Measurements from ENCODE around the gene ECHS1. TPM values are rescaled to one million over a fixed set of nuclear protein-coding genes. Genes with fewer than 3 reads are reported as not detected.

The ECHS1 gene
- polyA plus RNA-seq, 1 donor from 2014 or later, result 117 TPM

DNA sequence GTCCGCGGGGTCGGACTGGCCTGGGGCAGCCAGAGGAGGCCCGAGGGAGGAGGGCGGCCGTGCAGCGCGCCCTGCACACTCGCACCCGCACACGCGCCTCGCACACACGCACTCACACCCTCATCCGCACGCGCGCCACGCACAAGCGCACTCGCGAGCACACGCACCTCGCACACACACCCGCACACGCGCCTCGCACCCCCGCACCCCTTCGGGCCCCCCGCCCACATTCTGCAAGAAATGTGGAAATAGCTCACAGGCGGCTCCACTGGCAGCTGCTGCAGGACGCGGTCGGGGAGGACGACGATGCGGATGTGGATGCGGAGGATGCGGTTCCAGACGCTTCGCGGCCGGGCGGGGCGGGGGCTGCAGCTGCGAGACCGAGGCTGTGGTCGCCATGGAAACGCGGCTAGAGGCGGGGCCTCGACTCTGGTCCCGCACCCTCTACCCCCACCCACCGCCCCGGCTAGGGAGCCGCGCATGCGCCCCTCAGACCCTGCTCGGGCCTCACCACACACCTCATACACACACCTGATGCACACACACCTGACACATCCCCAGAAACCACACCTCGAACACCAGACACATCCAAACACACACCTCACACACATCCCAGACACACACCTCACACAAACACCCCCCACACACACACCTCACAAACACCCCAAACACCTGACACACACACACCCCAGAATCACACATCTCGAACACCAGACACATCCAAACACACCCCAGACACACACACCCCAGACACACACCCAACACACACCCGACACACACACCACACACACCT is 36.4 kb downstream of the ECHS1 start, which contains the start of gene CALY:
TSS of gene CALY (minus strand) at position 320 of the 793 bp plus-strand sequence. CDS start 7,907 bp downstream, outside the sequence.
- peak within 1 kb of the TSS; percentile 66 to 91 (median 78) for H3K4me3 Mint-ChIP-seq
- H3K36me3 Mint-ChIP-seq, result no peaks in the 10 kb centered on the region
- H3K27ac Mint-ChIP-seq, result peak within 1 kb of the TSS in 1 of 3 donors; percentile 71
- peaks cover 12% of the 10 kb centered on the region for H3K27me3 Mint-ChIP-seq
- H3K9me3 Mint-ChIP-seq, result no peaks in the 10 kb centered on the region
- peaks cover 0 to 8% (median 2%) of the 10 kb centered on the region in 3 donors for H3K4me1 Mint-ChIP-seq

DNA sequence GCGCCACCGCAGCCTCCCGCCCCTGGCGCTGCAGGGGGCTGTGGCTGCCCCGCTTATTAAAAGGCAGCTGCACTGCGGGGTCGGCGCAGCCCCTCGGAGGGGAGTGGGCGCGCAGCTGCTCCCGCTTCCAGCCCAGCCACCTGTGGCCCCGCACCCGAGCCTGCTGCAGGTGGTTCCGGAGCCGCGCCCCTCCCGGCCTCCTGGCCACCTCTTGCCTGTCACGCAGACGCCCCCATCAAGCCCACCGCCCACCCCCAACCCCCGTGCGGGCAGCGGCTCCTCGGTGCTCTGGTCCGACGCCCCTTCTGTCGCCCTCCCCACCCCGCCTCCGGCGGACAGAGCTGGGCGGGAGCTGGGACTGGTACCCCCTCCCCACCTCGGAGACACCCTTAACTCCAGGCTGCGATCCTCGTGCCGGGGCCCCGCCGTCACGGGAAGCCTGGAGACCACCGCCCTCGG is 37.0 kb downstream of the ECHS1 start:
- Mint-ChIP-seq H3K27ac (no peak overlapping the region), H3K27me3 (peaks cover 8% of the 10 kb centered on the region), H3K36me3 (no peaks in the 10 kb centered on the region), H3K4me1 (peaks cover 0 to 8% (median 2%) of the 10 kb centered on the region in 3 donors), H3K9me3 (no peaks in the 10 kb centered on the region), H3K4me3 (peak overlapping the region in 1 of 4 donors; percentile 61)

DNA sequence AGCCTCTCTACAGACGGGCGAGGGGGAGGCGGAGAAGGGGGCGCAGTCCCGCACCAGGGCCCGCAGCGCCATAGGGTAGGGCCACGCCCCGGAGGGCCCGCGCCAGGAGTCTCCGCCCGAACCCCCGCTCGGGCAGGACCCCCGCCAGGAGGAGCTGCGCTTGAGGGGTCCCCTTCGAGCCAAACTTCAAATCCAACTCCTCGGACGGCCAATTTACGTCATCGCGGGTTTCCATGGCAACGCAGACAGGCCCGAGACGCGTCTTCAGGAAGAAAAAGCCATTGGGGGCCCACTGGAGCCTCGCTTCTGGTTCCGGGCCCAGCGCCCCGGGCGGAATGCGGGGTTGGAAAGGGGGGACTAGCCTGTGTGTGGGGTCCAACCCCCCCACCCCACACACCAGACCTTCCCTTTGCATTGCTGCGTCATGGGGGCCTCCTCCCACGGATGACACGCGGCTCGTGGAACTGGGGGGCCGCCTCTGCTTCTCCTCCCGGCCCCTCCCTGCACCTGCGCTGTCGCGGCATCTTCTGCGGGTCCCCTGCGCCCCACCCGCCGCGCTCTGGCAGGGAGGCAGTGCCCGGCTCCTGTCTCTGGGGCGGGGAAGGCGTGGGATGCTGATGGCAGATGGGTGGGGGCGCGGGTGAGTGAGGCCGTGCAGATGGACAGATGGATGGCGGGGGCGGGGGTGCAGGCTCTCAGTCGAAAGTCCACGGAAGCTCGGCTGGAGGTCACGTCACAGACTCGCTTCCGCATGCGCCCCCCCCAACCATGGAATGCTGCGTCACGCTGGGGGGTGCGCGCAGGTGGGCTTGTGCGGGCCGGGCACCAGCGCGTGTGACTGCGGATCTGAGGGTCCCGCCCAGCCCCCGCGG is 37.7 kb downstream of the ECHS1 start:
- peaks cover 6% of the 10 kb centered on the region for H3K27me3 Mint-ChIP-seq
- H3K36me3 Mint-ChIP-seq, result no peaks in the 10 kb centered on the region
- H3K4me1 Mint-ChIP-seq, result peaks cover 0 to 8% (median 2%) of the 10 kb centered on the region in 3 donors
- H3K9me3 Mint-ChIP-seq, result no peaks in the 10 kb centered on the region
- H3K27ac Mint-ChIP-seq, result peak overlapping the region in 2 of 3 donors; percentile 33 to 71
- peak overlapping the region; percentile 66 to 91 (median 78) for H3K4me3 Mint-ChIP-seq

DNA sequence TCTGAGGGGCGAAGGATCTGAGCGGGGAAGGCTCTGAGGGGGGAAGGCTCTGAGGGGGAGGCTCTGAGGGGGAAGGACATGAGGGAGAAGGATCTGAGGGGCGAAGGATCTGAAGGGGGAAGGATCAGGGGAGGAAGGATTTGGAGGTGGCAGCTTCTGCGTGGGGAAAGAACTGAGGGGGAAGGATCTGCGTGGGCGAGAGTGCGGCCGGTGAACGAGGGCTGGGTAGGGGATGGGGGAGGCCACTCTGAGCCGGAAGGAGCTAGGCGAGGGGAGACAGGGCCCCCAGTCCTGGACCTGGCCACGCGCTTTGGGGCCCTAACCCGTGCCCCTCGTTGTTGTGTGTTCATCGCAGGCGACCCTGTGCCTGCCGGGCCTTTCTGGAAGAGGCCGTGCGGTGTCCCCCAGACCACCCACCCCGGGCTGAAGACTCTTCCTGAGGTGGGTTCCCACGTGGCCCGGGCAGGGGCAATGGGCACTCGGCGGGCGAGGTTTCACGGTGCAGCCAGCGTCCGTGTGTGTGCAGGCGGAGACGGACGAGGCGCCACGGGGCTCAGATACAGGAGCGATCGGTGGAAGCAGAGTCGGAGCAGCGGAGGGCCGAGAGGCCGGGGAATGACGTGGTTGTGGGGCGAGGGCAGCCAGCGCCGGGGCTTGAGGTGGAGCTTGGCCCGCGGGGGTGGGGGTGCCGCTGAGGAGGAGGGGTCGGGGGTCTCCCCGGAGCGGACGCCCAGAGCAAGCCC is 38.5 kb downstream of the ECHS1 start:
- Mint-ChIP-seq H3K4me3 (peak overlapping the region; percentile 60 to 91 (median 68)), H3K27ac (peak overlapping the region in 2 of 3 donors; percentile 33 to 71), H3K36me3 (no peaks in the 10 kb centered on the region), H3K4me1 (peaks cover 2 to 11% (median 5%) of the 10 kb centered on the region in 3 donors), H3K27me3 (peaks cover 6% of the 10 kb centered on the region), H3K9me3 (no peaks in the 10 kb centered on the region)

DNA sequence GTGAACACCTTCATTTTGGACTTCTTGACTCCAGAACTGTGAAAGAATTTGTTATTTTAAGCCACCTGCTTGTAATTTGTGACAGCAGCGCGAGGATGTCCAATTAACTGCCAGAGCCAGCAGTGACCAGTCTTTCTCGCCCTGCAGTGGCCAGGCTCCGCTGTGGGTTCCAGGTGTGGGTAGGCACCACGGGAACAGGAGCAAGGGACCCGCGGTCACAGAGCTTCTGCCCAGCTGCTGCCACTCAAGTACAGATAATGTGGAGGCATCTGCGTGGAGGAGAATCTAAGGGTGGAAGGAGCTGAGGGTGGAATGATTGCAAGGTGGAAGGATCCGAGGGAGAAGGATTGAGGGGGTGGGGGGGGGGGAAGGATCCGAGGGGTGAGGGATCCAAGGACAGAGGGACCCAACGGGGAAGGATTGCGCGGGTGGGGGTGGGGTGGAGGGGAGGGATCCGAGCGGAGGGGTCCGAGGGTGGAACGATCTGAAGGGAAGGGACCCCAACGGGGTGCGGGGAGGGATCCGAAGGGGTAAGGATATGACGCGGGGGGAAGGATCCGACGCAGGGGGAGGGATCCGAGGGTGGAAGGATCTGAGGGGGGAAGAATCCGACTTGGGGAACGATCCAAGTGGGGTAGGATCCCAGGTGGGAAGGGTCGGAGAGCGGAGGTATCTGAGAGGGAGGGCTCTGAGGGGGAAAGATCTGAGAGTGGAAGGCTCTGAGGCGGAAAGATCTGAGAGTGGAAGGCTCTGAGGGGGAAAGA is 40.0 kb downstream of the ECHS1 start:
- peak overlapping the region in 2 of 3 donors; percentile 84 to 86 for H3K27ac Mint-ChIP-seq
- H3K9me3 Mint-ChIP-seq, result no peaks in the 10 kb centered on the region

DNA sequence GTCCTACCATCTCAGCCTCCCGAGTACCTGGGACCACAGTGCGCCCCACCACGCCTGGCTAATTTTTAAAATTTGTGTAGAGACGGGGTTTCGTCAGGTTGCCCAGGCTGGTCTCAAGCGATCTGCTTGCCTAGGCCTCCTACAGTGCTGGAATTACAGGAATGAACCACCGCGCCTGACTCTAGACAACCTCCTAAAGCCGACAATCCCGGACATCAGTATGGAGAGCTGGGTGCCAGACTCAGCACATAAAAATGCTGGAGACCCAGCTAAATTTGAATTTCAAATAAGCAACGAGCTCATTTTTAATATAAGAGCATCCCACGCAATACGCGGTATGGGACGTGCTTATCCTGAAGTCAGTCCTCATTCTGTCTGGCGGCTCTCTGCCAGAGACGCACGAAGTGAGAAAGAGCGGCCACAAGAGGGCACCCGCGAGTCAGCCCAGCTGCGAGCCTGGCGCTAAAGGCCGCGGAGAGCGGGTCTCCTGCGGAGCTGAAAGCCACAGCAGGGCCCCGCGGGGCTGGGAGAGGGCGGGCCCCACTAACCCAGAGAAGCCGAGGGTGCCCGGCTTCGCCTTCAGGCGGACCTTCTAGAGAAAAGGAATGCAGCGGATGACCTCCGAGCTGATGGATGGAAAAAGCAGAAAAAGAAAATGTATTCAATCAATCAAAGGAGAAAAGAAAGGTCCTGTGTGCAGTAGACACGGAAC is 43.5 kb downstream of the ECHS1 start:
- H3K27me3 Mint-ChIP-seq, result peaks cover 26% of the 10 kb centered on the region
- H3K9me3 Mint-ChIP-seq, result no peaks in the 10 kb centered on the region
- H3K27ac Mint-ChIP-seq, result peak overlapping the region in 1 of 3 donors; percentile 72
- H3K4me3 Mint-ChIP-seq, result peak overlapping the region in 3 of 4 donors; percentile 41 to 58 (median 45)
- H3K36me3 Mint-ChIP-seq, result no peaks in the 10 kb centered on the region
- peaks cover 5 to 21% (median 11%) of the 10 kb centered on the region in 3 donors for H3K4me1 Mint-ChIP-seq

More for the DNA sequence above, 40.0 kb downstream of the ECHS1 start:
- Mint-ChIP-seq H3K36me3 (no peaks in the 10 kb centered on the region), H3K27me3 (peaks cover 14% of the 10 kb centered on the region), H3K4me3 (peak overlapping the region in 1 of 4 donors; percentile 87), H3K4me1 (peaks cover 4 to 17% (median 5%) of the 10 kb centered on the region in 3 donors)

DNA sequence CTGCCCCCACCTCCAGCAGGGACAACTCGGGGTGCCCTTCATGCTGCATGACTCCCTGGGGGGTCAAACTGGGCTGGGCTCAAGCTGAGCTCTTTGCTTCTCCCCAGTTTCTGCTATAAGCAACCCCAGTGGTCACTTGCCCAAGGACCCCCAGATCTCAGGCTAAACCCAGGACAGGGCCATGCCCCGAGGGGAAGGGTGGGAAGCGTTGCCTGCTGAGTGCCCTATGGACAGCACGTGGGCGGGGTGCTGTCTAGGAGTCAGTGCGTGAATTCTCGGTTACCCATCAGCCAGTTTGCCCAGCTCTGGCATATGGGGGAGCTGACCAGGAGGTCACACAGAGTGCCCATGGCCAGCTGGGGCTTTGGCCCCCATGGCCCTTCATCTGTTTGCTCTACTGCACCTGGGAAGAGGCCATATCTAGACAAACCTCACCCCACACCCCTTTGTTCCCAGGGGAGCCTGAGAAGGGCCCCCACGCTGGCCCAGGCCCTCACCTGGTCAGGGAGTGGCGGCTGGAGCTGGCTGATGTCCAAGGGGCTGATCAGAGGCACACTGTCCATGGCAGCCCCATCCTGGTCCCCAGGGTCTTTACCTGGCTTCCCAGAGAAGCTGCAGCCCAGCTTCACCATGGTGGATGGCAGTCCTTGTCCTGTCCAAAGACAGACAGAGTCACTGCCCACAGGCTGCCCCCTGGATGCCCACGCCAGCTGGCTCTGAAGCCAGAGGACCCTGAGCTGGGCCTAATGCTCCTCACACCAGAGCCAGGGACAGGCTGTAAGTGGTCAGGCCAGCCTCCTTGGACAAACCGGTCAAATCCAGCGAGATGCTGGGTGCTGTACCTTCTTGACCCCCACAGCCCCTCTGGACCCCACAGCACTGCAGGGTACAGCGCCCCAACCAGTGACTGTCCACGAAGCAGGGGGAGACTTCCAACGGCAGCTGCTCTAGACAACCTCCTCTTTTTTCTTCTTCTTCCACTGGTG is 44.5 kb downstream of the ECHS1 start:
- H3K4me3 Mint-ChIP-seq, result peak overlapping the region in 1 of 4 donors; percentile 58
- H3K4me1 Mint-ChIP-seq, result peaks cover 5 to 21% (median 11%) of the 10 kb centered on the region in 3 donors
- H3K36me3 Mint-ChIP-seq, result no peaks in the 10 kb centered on the region
- no peaks in the 10 kb centered on the region for H3K9me3 Mint-ChIP-seq
- peak overlapping the region in 1 of 3 donors; percentile 72 for H3K27ac Mint-ChIP-seq
- H3K27me3 Mint-ChIP-seq, result peaks cover 26% of the 10 kb centered on the region

DNA sequence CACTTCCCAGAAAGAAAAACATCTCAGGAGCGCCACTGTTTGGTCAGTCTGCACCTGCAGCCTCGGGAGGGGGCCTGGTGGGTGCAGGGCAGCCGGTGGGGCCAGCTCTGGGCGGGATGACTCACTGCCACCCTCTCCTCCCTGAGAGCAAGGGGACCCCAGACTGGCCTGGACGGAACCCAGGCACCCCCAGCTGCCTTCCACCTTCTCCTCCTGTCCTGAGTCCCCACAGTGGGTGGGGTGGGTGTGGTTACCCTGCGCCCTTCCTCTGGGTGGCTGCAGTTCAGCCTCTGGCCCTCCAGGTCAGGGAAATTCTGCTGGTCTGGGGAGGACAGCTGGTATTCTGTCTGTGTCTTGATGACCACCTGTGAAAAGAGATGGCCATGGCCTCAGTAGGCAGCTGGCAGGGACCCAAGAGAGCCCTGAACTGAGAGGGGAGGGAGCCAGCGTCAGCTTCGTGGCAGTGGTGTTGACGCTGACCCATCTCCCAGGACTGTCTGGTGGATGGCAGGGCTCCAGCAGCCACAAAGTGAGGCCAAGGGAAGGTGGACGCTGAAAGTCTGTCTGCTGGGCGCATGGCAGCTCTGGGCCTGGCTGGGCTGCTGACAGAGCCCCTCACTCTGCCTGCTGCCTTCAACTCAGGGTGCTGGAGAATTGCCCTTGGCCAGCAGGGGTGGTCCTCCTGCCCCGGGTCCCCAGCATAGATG is 45.4 kb downstream of the ECHS1 start:
- H3K27me3 Mint-ChIP-seq, result peaks cover 28% of the 10 kb centered on the region
- H3K4me3 Mint-ChIP-seq, result peak overlapping the region in 1 of 4 donors; percentile 27
- no peak overlapping the region for H3K27ac Mint-ChIP-seq
- H3K4me1 Mint-ChIP-seq, result peaks cover 5 to 21% (median 11%) of the 10 kb centered on the region in 3 donors
- H3K9me3 Mint-ChIP-seq, result no peaks in the 10 kb centered on the region
- no peaks in the 10 kb centered on the region for H3K36me3 Mint-ChIP-seq

DNA sequence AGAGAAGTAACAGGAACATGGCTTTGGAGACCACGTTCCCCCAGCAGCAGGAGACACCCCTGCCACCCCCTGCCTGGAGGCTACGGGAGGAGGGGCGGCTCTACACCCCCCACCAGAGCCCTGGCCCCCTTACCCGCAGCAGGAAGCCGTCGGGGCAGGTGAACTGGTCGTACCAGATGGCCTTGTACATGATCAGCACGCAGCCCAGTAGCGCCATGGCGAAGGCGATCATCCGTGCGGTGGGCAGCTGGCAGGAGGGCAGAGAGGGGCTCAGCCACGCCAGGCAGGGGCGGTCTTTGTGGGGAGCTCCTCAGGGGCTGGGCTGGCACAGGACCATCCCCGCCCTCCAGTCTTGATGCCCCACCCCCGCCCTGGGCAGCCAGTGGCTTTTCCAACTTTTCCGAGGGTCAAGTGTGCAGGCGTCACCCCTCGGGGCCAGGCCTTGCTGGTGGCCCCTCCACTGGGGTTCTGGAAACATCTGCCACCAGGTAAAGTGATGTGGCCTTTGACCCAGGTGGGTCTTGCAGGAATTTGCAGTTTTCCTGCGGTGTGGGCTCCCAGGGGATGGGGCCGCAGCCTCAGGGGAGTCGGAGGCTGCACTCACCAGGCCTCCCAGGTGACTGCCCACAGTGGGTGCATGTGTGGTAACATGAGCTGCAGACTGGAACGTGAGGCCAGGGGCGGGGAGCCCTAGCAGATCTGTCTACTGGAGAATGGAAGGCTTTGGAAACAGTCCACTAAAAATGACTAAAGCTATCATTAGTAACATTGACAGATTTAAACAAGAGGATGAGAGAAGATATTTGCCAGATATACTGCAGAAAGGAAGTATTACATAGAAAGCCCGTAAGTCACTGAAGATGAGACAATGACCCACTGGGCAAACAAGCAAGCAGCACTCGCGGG is 46.2 kb downstream of the ECHS1 start:
- Mint-ChIP-seq H3K9me3 (no peaks in the 10 kb centered on the region), H3K4me3 (peak overlapping the region in 2 of 4 donors; percentile 18 to 26), H3K36me3 (no peaks in the 10 kb centered on the region), H3K27ac (peak overlapping the region in 1 of 3 donors; percentile 32), H3K4me1 (peaks cover 5 to 13% (median 11%) of the 10 kb centered on the region in 3 donors), H3K27me3 (peaks cover 28% of the 10 kb centered on the region)

DNA sequence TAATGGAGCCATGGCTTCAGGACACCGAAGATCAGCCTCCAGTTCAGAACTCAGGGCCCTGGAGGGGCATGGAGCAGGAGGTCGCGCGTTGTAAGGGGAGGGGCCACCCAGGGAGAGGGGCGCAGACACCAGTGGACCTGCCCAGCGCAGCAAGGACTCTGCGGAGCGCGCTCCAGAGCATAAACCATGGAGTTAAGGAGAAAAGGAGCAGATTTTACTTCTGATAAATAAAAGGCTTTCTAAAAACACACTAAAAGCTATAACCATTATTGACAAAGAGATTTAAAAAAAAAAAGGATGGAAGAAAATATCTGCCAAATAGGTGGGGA is 47.0 kb downstream of the ECHS1 start:
- no peaks in the 10 kb centered on the region for H3K36me3 Mint-ChIP-seq
- peaks cover 25% of the 10 kb centered on the region for H3K27me3 Mint-ChIP-seq
- peak overlapping the region in 1 of 3 donors; percentile 39 for H3K27ac Mint-ChIP-seq
- H3K4me1 Mint-ChIP-seq, result peaks cover 5 to 13% (median 11%) of the 10 kb centered on the region in 3 donors
- no peaks in the 10 kb centered on the region for H3K9me3 Mint-ChIP-seq
- H3K4me3 Mint-ChIP-seq, result peak overlapping the region; percentile 8 to 52 (median 36)
